HG03108 (cell line): Measurements from ENCODE around the gene DOCK9.
"Not testable (repeated sequence)": the region's sequence is repeated elsewhere in the genome, so short reads cannot be mapped to it uniquely, and the experiment has no call there.

Source experiments
- ATAC-seq: cut with Tn5 transposase; IDR thresholded peaks from one replicate; pipeline ENCODE4 v1.9.1; 2021; ENCODE audit warnings: moderate library complexity; ENCODE audit not compliant: unreplicated experiment

Gene DOCK9

GRCh38 chr13:98829541-98829940, 148.3 kb downstream of the DOCK9 start:
- ATAC-seq = no peak

- no peak for ATAC-seq
Observed at GRCh38 chr13:98828614-98829013, 149.2 kb downstream of the DOCK9 start.

DNA sequence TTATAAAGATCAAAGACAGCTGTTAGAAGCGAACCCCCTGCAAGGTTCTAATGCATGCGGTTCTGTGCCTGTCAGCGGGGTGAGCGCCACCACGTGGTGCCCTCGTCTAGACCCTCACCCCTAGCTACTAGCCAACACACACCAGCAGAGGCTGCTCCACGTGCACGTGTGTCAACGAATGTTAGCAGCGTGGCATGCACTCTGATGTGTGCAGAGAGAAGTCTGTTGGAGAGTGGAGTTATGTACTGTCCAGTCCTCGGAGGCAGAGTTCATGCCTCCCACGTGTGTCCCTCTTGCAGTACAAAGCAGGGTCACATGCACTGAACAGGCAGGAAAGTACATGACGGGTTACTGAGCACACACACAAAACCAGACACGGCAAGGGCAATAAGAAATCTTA, 150.4 kb downstream of the DOCK9 start:
- no peak for ATAC-seq

DNA sequence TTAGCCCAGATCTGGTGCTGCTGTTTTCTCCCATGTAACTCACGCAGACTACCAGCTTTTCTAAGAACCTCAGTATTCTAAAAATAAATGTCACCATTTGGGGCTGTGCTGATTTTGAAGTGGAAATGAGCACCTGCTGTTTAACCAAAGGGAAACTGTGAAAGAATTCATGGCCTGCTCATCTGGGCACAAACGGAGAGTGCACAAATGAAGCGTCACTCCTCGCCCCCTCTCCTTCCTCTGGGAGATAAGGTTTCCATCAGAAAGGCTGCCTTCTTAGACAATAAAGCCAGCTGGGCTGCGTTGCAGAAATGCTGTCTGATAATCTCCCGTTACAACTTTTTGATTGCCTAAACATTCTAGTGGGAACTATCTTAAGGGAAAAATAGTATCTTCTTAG, 151.7 kb downstream of the DOCK9 start:
- ATAC-seq = no peak

DNA sequence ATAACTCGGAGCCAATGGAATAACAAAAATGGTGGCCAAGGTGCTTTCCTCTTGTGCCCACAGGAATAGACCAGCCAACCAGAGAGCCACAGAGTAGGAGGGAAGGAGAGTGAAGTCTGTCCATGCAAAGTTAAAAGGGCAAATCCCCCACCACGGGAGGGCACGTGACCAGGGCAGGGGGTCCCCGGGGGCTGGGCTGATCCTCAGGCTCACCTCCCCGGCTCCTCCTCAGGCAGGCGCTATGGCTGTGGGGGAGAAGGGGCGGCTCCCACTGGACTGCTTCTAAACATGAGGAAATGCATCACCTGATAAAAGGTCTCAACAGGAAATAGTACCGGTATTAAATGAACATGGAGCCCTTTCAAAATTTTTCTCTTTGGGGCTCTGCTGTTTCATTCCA, 152.2 kb downstream of the DOCK9 start:
- ATAC-seq = no peak

GRCh38 chr13:98824376-98825160, 153.3 kb downstream of the DOCK9 start:
- ATAC-seq = no peak

- ATAC-seq = no peak
Observed at GRCh38 chr13:98823442-98823841, 154.4 kb downstream of the DOCK9 start.

GRCh38 chr13:98822225-98822606, 155.6 kb downstream of the DOCK9 start:
- no peak for ATAC-seq

DNA sequence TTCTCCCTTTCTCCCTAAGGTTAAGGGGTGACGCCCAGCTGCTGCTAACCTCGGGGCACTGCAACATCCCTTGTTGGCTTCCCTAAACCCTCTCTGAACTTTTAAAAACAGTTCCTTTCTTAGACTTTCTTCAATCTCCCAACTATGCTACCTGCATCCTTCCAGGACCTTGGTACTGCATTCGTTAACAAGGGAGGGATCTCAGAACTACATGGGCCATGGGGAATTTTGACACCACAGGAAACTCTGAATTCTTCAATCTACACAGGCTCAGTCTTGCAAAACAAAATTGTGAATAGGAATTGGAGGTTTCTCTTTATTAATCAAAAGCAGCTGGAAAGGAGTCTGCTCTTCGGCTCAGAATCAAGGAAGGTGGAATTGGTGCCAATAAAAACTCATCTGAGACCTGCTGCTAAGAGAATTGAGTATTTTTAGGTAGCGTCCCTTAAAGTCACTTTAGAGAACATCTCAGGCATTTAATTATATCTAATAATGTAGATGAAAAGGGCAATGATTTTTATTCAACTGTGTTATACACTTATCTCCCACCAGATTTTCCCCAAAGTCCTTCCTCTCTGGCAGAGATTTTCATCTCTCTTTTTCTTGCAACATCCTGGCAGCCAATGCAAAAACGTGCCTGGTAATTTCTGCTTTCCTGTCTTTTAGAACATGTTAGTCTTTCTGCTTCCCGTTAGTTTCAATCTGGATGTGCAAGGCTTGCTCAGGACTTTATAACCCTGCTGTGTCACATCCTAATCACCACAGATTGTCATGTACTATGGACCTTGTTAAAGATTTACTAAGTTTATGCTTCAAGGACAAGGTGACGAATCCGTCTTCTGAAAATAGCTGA, 156.3 kb downstream of the DOCK9 start:
- no peak for ATAC-seq

DNA sequence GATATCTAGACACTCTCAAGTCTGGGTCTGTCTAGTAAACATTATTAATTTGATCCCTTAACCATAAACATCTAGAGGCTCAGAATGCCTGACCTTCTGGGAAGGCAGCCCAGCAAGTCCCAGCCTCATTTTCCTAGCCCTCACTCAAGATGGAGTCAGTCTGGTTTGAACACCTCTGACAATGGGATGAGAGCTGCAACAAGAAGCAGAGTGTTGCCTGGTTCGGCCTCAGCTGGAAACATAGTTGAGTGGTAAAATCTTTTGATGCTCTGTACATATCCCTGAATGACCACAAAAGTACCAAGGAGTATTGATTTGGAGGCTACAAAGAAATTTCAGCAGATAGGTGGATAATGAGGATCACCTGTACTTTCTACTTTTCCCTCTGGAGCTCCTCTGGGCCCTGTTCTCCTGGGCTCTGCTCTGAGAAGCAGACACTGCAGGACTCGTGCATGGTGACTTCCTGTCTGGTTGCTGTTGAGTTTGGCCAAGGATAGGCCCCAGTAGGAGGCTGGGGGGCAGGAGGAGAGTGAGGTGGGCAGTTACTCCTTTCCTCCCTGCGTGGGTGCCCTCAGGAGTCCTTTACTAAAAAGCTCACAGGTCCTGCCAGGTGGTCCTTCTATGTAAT, 157.0 kb downstream of the DOCK9 start:
- no peak for ATAC-seq

DNA sequence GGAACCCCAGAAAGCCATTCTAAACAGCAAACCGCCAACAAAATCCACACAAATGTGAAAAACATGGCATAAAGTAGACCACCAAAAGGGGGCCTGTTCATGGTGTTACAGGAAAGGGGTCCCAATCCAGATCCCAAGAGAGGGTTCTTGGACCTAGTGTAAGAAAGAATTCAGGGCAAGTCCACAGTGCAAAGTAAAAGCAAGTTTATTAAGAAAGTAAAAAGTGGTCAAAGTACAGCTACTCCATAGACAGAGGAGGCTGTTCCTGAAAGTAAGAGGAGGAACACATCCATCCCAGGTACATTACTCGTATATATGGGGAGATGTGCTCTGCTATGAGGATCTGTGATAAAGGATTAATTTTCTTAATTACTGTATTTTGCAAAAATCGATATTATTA, 157.6 kb downstream of the DOCK9 start:
- no peak for ATAC-seq

GRCh38 chr13:98819382-98820010, 158.4 kb downstream of the DOCK9 start:
- ATAC-seq = no peak

DNA sequence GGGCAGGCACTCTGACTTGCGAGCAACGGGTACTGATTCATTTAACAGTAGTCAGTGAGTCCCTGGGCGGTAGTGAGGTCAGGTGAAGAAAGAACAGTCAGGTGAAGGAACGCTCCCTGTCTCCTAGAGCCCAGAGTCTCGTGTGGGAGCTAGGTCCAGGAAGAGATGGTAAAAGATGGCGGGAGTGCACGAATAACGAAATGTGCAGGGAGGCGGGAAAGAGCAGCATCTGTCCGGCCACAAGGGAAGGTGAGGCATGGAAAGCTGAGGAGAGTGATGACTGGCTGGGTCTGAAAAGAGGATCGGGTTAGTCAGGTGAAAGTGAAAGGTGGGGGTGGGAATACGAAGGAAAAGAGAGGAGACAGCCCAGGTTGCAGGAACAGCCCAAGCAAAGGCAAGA, 161.5 kb downstream of the DOCK9 start:
- no peak for ATAC-seq

DNA sequence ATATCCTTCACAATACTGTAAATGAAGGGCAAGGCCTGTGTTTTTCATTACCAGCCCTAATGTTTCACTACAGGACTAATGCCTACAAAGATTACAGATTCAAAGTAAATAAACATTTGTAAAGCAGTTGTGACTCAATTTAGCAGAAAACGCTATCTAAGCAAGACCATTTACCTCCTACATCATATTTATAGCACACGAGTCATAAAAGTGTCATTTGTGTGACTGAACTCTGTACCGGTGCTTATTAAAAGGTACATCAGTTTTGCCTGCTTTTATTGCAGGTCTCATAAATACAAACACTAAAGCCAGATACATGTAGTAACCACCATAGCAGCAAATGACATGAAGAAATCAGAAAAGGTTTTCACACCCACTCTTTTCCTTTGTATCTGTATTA, 163.9 kb downstream of the DOCK9 start:
- no peak for ATAC-seq

DNA sequence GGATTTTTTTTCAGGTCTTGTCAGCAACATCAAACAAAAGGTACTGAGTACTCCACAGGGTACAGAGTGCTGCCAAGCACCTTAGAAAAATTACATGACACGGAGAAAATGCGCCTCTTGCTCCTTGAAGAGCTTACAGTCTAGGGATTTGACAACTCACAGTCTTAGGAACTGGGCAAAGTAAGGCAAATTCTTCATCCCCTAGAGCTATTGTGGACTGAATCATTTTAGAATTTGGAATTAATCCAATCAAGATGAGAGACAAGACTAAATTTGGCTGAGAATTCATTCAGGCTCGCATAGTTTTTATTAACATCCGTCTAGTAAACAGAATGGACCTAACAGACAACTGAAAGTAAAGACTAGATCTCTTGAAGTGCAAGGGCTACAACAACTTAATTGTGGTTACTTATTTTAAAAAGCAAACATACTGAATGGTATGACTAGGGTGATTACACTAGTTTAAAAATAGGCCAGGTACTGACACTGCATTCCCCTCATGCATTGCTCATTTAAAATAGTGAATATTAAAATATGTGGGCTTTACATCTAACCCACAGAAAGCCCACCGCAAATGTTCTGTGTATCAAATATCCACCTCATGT, 165.6 kb downstream of the DOCK9 start:
- ATAC-seq = not testable (repeated sequence)

DNA sequence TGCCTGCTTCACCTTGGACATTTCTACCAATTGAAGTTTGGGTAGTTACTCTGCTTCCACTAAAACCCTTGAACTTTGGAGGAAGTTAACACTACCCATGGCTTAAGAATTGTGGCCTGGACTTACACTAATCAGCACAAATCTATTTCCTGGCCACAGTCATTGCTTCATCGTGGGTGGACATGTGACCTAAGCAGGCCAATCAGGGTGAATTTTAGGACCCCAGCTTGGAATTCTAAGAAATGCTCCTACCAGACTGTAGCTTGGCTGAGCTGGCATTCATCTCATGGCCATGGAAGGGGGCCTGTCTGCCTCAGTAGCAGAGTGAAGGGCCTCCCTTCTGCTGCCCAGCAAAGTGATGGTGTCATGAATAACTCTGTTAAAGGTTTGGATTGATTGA, 167.1 kb downstream of the DOCK9 start:
- ATAC-seq = no peak

DNA sequence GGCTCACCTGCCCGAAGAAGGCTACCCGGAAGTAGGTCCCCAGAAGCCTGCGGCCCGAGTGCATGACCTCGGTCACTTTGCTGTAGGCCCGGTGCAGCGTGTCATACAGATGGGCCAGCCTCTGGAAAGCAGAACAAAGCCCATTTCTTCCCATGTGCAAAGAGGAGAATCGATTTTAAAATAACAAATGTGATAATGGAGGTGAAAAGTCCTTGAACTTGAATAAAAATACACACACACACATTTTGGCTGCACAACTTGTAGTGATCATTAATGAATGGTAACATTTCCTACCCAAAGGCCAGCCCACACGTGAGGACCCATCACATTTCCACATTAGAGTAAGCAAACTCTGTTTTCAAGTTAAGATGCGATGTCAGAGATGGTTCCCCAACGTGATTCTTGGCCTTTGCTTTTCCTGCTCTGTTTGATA, 168.5 kb downstream of the DOCK9 start:
- no peak for ATAC-seq

DNA sequence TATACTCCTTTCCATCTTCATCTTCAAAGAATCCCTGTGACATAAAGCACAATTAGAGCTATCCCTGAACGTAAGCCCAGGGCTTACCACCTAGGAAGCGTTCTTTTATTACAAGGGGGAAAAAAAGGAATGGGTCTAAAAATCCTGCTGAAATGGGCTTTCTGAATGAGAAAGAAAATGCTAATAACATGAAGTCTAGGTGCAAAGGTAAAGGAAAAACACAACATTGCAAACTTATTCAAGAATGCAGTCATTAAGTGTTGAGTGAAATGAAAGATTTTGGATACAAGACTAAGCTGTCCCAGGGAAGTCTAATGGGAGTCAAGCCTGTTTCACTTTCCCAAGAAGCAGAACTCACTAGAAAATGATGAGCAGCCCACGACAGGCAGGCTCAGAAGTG, 170.1 kb downstream of the DOCK9 start:
- ATAC-seq = no peak

GRCh38 chr13:98804336-98804855, 173.5 kb downstream of the DOCK9 start:
- ATAC-seq = no peak

GRCh38 chr13:98803921-98804320, 173.9 kb downstream of the DOCK9 start:
- ATAC-seq = no peak

DNA sequence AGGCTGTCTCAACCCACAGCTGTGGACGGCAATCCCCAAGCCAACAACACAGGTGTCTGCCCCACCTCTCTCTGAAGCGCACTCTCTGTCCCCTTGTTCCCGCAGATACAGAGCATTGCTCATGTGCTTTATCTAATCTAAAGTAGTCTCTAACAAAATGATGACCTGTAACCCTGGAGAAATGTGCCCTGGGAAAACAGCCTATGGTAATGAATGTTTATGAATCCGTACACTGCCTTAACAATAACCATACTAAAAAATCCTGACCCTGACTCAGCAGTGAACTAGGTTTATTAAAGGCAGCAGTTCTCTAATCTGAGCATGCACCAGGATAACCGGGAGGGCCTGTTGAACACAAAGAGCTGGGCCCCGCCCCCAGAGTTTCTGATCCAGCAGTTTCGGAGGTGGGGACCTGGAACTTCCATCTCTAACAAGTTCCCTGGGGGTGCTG, 174.7 kb downstream of the DOCK9 start:
- ATAC-seq = no peak
